ENCODE measurements around the gene POC1A. TPM values are rescaled to one million over a fixed set of nuclear protein-coding genes. Genes with fewer than 3 reads are reported as not detected.

Gene POC1A
- total and polyA plus RNA-seq, 10 of the 15 experiments (the other 5 are each of a cell fraction or from before 2014, with no cell fraction given): 8.5 to 49.8 (median 23.5) TPM

DNA sequence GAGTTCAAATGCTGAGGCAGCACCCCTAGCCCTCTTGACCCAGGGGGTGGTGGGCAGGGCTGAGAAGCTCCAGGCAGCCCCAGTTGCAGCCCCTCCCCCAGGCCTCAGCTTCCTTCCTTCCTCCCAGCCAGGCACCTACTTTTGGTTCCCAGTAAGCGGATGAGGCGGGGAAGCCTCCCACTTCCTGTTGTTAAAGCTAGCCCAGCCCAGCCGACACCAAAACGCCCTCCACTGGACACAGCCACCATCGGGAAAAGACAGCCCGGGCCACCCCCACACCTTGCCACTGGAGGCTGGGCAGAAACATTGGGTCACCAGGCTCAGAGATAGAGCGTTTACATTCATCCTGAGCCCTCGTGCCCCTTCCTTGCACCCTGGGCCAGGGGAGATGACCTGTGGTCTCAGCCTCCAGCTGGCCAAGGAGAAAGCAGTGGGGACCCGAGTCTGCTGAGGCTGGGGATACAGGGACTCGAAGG lies 101.4 kb downstream of the POC1A start (continued):
- TF ChIP-seq, protein P1, sequence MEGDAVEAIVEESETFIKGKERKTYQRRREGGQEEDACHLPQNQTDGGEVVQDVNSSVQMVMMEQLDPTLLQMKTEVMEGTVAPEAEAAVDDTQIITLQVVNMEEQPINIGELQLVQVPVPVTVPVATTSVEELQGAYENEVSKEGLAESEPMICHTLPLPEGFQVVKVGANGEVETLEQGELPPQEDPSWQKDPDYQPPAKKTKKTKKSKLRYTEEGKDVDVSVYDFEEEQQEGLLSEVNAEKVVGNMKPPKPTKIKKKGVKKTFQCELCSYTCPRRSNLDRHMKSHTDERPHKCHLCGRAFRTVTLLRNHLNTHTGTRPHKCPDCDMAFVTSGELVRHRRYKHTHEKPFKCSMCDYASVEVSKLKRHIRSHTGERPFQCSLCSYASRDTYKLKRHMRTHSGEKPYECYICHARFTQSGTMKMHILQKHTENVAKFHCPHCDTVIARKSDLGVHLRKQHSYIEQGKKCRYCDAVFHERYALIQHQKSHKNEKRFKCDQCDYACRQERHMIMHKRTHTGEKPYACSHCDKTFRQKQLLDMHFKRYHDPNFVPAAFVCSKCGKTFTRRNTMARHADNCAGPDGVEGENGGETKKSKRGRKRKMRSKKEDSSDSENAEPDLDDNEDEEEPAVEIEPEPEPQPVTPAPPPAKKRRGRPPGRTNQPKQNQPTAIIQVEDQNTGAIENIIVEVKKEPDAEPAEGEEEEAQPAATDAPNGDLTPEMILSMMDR (IDR thresholded peaks at IDR 0.05 in 2 of 3, conservative IDR thresholded peaks at IDR 0.05 in 1 of 3; ENCODE audit: control insufficient read depth in 2 of 3, extremely low read depth in 1 of 3, insufficient read depth in 1 of 3, low read depth in 3 of 3, low read length in 3 of 3): peak in 2 of 3 experiments; percentile 25 to 62; a peak in 3 of 6 replicates
- TF ChIP-seq, protein P2, sequence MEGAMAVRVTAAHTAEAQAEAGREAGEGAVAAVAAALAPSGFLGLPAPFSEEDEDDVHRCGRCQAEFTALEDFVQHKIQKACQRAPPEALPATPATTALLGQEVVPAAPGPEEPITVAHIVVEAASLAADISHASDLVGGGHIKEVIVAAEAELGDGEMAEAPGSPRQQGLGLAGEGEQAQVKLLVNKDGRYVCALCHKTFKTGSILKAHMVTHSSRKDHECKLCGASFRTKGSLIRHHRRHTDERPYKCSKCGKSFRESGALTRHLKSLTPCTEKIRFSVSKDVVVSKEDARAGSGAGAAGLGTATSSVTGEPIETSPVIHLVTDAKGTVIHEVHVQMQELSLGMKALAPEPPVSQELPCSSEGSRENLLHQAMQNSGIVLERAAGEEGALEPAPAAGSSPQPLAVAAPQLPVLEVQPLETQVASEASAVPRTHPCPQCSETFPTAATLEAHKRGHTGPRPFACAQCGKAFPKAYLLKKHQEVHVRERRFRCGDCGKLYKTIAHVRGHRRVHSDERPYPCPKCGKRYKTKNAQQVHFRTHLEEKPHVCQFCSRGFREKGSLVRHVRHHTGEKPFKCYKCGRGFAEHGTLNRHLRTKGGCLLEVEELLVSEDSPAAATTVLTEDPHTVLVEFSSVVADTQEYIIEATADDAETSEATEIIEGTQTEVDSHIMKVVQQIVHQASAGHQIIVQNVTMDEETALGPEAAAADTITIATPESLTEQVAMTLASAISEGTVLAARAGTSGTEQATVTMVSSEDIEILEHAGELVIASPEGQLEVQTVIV (IDR thresholded peaks at IDR 0.05; ENCODE audit: borderline replicate concordance, partially characterized antibody): no peak
- TF ChIP-seq CHD2 (IDR thresholded peaks at IDR 0.05; ENCODE audit: borderline replicate concordance, low read depth, low read length): peak; percentile 46; the same call in 1 of the 2 replicates
- no peak for TF ChIP-seq HDAC6 (IDR thresholded peaks at IDR 0.05; ENCODE audit: unreplicated experiment)
- TF ChIP-seq, protein P3, sequence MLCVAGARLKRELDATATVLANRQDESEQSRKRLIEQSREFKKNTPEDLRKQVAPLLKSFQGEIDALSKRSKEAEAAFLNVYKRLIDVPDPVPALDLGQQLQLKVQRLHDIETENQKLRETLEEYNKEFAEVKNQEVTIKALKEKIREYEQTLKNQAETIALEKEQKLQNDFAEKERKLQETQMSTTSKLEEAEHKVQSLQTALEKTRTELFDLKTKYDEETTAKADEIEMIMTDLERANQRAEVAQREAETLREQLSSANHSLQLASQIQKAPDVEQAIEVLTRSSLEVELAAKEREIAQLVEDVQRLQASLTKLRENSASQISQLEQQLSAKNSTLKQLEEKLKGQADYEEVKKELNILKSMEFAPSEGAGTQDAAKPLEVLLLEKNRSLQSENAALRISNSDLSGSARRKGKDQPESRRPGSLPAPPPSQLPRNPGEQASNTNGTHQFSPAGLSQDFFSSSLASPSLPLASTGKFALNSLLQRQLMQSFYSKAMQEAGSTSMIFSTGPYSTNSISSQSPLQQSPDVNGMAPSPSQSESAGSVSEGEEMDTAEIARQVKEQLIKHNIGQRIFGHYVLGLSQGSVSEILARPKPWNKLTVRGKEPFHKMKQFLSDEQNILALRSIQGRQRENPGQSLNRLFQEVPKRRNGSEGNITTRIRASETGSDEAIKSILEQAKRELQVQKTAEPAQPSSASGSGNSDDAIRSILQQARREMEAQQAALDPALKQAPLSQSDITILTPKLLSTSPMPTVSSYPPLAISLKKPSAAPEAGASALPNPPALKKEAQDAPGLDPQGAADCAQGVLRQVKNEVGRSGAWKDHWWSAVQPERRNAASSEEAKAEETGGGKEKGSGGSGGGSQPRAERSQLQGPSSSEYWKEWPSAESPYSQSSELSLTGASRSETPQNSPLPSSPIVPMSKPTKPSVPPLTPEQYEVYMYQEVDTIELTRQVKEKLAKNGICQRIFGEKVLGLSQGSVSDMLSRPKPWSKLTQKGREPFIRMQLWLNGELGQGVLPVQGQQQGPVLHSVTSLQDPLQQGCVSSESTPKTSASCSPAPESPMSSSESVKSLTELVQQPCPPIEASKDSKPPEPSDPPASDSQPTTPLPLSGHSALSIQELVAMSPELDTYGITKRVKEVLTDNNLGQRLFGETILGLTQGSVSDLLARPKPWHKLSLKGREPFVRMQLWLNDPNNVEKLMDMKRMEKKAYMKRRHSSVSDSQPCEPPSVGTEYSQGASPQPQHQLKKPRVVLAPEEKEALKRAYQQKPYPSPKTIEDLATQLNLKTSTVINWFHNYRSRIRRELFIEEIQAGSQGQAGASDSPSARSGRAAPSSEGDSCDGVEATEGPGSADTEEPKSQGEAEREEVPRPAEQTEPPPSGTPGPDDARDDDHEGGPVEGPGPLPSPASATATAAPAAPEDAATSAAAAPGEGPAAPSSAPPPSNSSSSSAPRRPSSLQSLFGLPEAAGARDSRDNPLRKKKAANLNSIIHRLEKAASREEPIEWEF (IDR thresholded peaks at IDR 0.05; ENCODE audit: insufficient replicate concordance, low read depth, low read length): peak; percentile 4
- no peak for TF ChIP-seq BMI1 (IDR thresholded peaks at IDR 0.05; ENCODE audit: borderline replicate concordance)
- TF ChIP-seq NR2C2 (IDR thresholded peaks at IDR 0.05; ENCODE audit: borderline replicate concordance, control insufficient read depth, insufficient read length, low read depth): no peak
- no peak for TF ChIP-seq CEBPB (IDR thresholded peaks at IDR 0.05; ENCODE audit: borderline replicate concordance in 1 of 2, low read depth in 2 of 2, low read length in 2 of 2)
- TF ChIP-seq, protein P4, sequence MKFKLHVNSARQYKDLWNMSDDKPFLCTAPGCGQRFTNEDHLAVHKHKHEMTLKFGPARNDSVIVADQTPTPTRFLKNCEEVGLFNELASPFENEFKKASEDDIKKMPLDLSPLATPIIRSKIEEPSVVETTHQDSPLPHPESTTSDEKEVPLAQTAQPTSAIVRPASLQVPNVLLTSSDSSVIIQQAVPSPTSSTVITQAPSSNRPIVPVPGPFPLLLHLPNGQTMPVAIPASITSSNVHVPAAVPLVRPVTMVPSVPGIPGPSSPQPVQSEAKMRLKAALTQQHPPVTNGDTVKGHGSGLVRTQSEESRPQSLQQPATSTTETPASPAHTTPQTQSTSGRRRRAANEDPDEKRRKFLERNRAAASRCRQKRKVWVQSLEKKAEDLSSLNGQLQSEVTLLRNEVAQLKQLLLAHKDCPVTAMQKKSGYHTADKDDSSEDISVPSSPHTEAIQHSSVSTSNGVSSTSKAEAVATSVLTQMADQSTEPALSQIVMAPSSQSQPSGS (IDR thresholded peaks at IDR 0.05; ENCODE audit: low read length): no peak
- TF ChIP-seq TARDBP (IDR thresholded peaks at IDR 0.05; ENCODE audit: borderline replicate concordance): no peak
- TF ChIP-seq SIX5 (IDR thresholded peaks at IDR 0.05; ENCODE audit: low read depth, low read length, severe bottlenecking): no peak
- peak in 1 of 2 experiments; percentile 67; a peak in 1 of 4 replicates for TF ChIP-seq ETV6 (conservative IDR thresholded peaks at IDR 0.05 in 1 of 2, IDR thresholded peaks at IDR 0.05 in 1 of 2; ENCODE audit: borderline replicate concordance in 1 of 2, low read depth in 1 of 2)
- TF ChIP-seq RBBP5 (conservative IDR thresholded peaks at IDR 0.05): no peak
- no peak for TF ChIP-seq SMAD1 (IDR thresholded peaks at IDR 0.05; ENCODE audit: low read depth, partially characterized antibody)
- TF ChIP-seq IKZF2 (IDR thresholded peaks at IDR 0.05): peak; percentile 79 to 83
- no peak for TF ChIP-seq POU2F2 (IDR thresholded peaks at IDR 0.05; ENCODE audit: borderline replicate concordance, low read depth, low read length)
- peak; percentile 8; the same call in 1 of the 2 replicates for TF ChIP-seq RAD21 (IDR thresholded peaks at IDR 0.05; ENCODE audit: insufficient read depth, low read depth, low read length)
- TF ChIP-seq HDGF (IDR thresholded peaks at IDR 0.05): no peak

Data from GM12878 (cell line).